Vagina (tissue), 2 donors: ENCODE results near the gene ABHD12B. TPM values are rescaled to one million over a fixed set of nuclear protein-coding genes. Genes with fewer than 3 reads are reported as not detected.

Experiments
- DNase-seq, 2 donors: peaks; one replicate each; pipeline ENCODE4 v3.0.0-alpha.2; 2017; ENCODE audit errors: extremely low spot score in 2 of 2
- H3K27ac ChIP-seq: fragments of 200-600 bp; sonication (generic); one replicate; pipeline ENCODE4 v1.5.1; 2019
- H3K27me3 ChIP-seq: fragments of 200-600 bp; sonication (generic); one replicate; pipeline ENCODE4 v1.5.1; 2019
- H3K36me3 ChIP-seq, 2 donors: fragments of 200-600 bp; sonication (generic); one replicate each; pipeline ENCODE4 v1.5.1; 2017 to 2019
- H3K4me1 ChIP-seq: fragments of 200-600 bp; sonication (generic); one replicate; pipeline ENCODE4 v1.5.1; 2019
- H3K4me3 ChIP-seq, 2 donors: fragments of 200-600 bp; sonication (generic); 1 replicate in 1 of 2; 2 replicates in 1 of 2; pipeline ENCODE4 v1.5.1; 2016 to 2019
- H3K9me3 ChIP-seq: fragments of 200-600 bp; sonication (generic); one replicate; pipeline ENCODE4 v1.5.1; 2019
- POLR2A ChIP-seq, 2 donors: fragments of 450-650 bp; IDR thresholded peaks; one replicate each; pipeline ENCODE4 v1.6.1; 2017; ENCODE audit warnings: antibody characterized with exemption in 2 of 2, mild to moderate bottlenecking in 2 of 2, moderate library complexity in 2 of 2
- POLR2AphosphoS5 ChIP-seq, 2 donors: sonication (generic); formaldehyde crosslinking; IDR thresholded peaks; one replicate each; pipeline ENCODE4 v1.9.0; 2017; ENCODE audit warnings: antibody characterized with exemption in 2 of 2, mild to moderate bottlenecking in 2 of 2, low read depth in 1 of 2; ENCODE audit not compliant: insufficient read depth in 1 of 2
- intact Hi-C: fragments of 100-400 bp; cut with DNase I; formaldehyde crosslinking; loops from one replicate; pipeline ENCODE4 v1.15.1; 2023
- total RNA-seq: library from RNA; depleted of rRNA; stranded (reverse); fragments of >200 nt; gene quantifications from one replicate; pipeline ENCODE4 v1.2.3, GENCODE V29; 2016
- TF ChIP-seq, protein P1 (sequence below), 3 experiments: fragments of 450-650 bp in 2 of 3; fragments of 200-600 bp in 1 of 3; sonication (generic) in 1 of 3; IDR thresholded peaks; one replicate each; pipeline ENCODE4 v1.5.1; 2017 to 2019; ENCODE audit warnings: antibody characterized with exemption in 3 of 3, mild to moderate bottlenecking in 2 of 3, moderate library complexity in 2 of 3

The ABHD12B gene
- total RNA-seq, 1 donor from 2014 or later, result not detected

DNA sequence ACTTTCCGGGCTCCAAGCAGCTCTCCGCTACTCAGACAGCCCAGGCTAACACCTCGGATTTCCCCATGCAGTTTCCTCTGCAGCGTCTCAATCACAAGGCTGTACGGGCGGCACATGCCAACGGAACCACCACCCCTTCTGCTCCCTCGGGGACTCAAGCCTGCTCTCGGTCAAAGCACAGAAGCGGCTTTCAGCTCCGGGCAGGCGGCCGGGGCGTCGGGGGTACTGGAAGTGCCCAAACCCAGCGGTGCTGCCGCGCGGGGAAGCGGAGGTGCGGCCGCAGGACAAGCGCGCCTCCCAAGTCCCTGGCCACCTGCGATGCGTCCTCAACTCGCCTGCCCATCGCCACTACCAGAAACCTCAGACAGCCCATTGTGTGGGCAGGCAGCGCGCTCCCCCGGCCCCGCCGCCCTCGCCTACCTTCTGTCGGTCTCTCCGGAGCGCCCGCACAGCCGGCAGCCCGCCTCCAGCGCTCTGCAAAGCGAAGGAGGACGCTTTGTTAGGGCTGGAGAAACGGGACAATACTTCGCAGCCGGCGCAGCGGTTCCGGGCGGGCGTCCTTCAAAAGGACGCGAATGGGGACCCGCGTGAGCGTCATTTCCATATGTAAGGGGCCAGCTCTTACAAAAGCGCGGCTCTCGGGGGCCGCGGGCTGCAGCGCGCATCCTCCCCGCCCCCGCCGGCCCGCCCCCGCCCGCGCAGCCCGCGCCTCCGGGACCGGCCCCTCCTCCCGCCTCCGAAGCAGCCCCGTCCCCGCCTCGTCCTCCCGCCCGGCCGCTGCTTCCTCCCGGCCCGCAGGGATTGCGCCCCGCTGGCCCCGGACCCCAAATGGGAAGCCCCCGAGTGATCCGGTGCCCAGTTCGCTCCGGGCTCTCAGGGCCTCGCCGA is 41.6 kb upstream of the ABHD12B start:
- intact Hi-C loops, result no loop called here
- DNase-seq, result no peak
- H3K4me3 ChIP-seq, result peak overlapping the region; percentile 57 to 99
- H3K27me3 ChIP-seq, result no peaks in the 10 kb centered on the region
- TF ChIP-seq POLR2AphosphoS5 (IDR thresholded peaks at IDR 0.05; ENCODE audit: insufficient read depth in 1 of 2, low read depth in 1 of 2) (no peak), POLR2A (IDR thresholded peaks at IDR 0.05) (no peak)
- TF ChIP-seq, protein P1, sequence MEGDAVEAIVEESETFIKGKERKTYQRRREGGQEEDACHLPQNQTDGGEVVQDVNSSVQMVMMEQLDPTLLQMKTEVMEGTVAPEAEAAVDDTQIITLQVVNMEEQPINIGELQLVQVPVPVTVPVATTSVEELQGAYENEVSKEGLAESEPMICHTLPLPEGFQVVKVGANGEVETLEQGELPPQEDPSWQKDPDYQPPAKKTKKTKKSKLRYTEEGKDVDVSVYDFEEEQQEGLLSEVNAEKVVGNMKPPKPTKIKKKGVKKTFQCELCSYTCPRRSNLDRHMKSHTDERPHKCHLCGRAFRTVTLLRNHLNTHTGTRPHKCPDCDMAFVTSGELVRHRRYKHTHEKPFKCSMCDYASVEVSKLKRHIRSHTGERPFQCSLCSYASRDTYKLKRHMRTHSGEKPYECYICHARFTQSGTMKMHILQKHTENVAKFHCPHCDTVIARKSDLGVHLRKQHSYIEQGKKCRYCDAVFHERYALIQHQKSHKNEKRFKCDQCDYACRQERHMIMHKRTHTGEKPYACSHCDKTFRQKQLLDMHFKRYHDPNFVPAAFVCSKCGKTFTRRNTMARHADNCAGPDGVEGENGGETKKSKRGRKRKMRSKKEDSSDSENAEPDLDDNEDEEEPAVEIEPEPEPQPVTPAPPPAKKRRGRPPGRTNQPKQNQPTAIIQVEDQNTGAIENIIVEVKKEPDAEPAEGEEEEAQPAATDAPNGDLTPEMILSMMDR (IDR thresholded peaks at IDR 0.05), result no peak
- H3K36me3 ChIP-seq, result no peaks in the 10 kb centered on the region
- no peaks in the 10 kb centered on the region for H3K9me3 ChIP-seq
- H3K27ac ChIP-seq, result peak overlapping the region; percentile 90
- peaks cover 30% of the 10 kb centered on the region for H3K4me1 ChIP-seq

DNA sequence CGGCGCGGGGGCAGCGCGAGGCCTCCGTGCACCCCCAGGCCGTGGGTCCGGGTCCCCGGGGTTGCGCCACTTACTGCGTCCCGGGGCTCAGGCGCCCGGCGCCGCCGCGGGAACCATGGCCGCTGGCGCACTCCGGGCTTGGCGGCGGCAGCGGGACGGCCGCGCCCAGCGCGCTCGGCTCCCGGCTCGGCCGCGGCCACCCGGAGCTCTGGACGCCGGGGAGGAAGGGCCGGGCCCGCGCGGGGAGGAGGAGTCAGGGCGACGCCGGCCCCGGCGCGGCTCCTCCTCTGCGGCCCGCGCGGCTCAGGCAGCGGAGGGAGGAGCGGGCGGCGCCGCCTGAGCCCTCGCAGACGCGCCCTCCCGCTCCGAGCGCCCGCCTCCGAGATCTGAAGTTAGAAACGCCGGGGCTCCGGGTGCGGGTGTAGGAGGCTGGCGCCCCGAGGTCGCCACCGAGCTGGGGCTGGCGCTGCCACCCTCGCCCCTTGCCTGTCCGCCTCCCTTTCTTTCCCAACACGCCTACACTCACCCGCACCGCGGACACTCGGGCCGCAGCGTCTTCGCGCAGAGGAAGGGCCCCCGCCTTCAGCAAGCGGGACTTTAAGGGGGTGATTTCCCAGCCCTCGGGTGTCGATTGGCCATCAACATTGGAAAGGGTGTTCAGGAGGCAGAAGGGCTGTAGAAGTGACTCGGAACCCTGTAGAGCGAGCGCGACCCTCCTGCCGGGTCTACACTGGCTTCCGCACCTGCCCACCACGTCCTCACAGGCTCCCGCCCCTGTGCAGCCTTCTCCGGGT is 40.7 kb upstream of the ABHD12B start, which contains the start of gene NIN:
Gene NIN (minus strand): TSS at position 231 of the 794 bp plus-strand sequence. CDS start 9,106 bp downstream, outside the sequence.
- no peak for TF ChIP-seq POLR2A (IDR thresholded peaks at IDR 0.05)
- TF ChIP-seq POLR2AphosphoS5 (IDR thresholded peaks at IDR 0.05; ENCODE audit: insufficient read depth in 1 of 2, low read depth in 1 of 2), result peak in 1 of 2 donors; percentile 66
- intact Hi-C loops, result no loop called here

DNA sequence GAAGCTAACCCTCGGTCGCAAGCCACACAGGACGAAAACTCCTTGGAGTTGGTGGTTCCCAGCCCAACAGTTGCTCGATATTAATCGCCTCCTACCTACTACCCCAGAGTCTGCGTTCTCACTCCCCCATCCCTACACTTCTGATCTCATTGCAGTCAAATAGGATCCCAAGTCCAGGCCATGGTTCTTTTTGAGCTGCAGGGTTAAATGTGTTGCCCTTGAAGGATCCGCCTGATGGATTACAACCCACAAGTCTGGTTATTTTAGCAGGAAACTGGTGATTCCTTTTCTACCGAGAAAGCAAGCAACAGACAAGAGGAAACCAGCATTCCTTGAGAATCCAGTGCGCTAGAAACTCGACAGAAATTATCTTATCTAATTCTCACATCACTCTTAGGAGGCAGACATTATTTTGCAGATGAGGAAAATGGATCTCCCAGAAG is 40.1 kb upstream of the ABHD12B start:
- H3K27ac ChIP-seq, result peak overlapping the region; percentile 90
- H3K4me3 ChIP-seq, result peak overlapping the region; percentile 57 to 99
- TF ChIP-seq POLR2AphosphoS5 (IDR thresholded peaks at IDR 0.05; ENCODE audit: insufficient read depth in 1 of 2, low read depth in 1 of 2) (no peak), POLR2A (IDR thresholded peaks at IDR 0.05) (no peak)
- TF ChIP-seq, protein P1 (IDR thresholded peaks at IDR 0.05), result no peak
- H3K36me3 ChIP-seq, result no peaks in the 10 kb centered on the region
- DNase-seq, result no peak
- no peaks in the 10 kb centered on the region for H3K9me3 ChIP-seq
- intact Hi-C loops, result loop anchor here (2.0 kb wide), 1 partner anchor 21 kb away; no protein-coding TSS in a partner anchor
- no peaks in the 10 kb centered on the region for H3K27me3 ChIP-seq
- H3K4me1 ChIP-seq, result peaks cover 30% of the 10 kb centered on the region

More for the DNA sequence above, 40.7 kb upstream of the ABHD12B start, which contains the start of gene NIN:
- Histone ChIP-seq H3K27me3 (no peaks in the 10 kb centered on the region), H3K27ac (peak within 1 kb of the TSS; percentile 90), H3K9me3 (no peaks in the 10 kb centered on the region), H3K36me3 (no peaks in the 10 kb centered on the region), H3K4me3 (peak within 1 kb of the TSS; percentile 57 to 99), H3K4me1 (peaks cover 30% of the 10 kb centered on the region)
- no peak for DNase-seq

DNA sequence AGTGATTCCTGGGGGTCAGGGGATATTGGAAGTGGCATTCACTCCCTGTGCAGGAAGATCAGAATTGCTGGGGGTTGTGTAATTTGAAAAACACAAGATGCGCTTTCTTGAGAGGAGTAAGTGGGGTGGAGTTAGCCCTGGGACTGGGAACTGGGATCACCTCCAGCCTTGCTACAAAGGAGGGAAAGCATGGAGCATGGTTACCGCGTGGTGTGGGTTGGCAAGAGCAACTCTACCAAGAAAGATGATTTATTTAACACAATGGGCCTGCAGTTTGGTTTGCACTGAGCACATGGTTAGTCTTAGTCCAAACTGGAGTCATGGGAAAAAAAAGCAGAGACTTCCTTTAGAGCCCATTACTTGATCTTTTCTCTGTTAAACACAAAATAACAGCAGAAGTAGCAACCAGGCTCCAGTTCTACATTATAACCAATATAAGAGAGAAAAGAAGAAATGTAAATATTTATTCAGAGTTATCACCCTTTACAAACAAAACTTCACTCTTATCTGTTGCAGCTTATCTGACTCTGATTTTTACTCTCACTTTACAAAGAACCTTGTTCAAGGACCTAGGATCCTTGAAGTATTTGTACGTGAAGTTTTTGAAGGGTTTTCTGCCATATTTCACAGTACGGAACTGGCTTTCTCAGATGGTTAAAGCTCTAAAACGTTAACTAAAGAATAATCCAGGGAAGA is 38.8 kb upstream of the ABHD12B start:
- intact Hi-C loops, result loop anchor here (2.0 kb wide), 1 partner anchor 22 kb away; no protein-coding TSS in a partner anchor
- TF ChIP-seq POLR2AphosphoS5 (IDR thresholded peaks at IDR 0.05; ENCODE audit: insufficient read depth in 1 of 2, low read depth in 1 of 2), result no peak
- TF ChIP-seq, protein P1 (IDR thresholded peaks at IDR 0.05), result no peak
- no peak for TF ChIP-seq POLR2A (IDR thresholded peaks at IDR 0.05)

More for the DNA sequence above, 38.8 kb upstream of the ABHD12B start:
- no peaks in the 10 kb centered on the region for H3K36me3 ChIP-seq
- H3K27me3 ChIP-seq, result no peaks in the 10 kb centered on the region
- DNase-seq, result no peak
- H3K4me1 ChIP-seq, result peaks cover 27% of the 10 kb centered on the region
- no peaks in the 10 kb centered on the region for H3K9me3 ChIP-seq
- no peak overlapping the region for H3K4me3 ChIP-seq
- H3K27ac ChIP-seq, result no peak overlapping the region
